ENCODE measurements around the gene DNASE1L2. TPM values are rescaled to one million over a fixed set of nuclear protein-coding genes. Genes with fewer than 3 reads are reported as not detected.

DNASE1L2 gene
- total and polyA plus RNA-seq, 2 of the 8 experiments (the other 6 are each of a cell fraction or from before 2014, with no cell fraction given) = 0.35 to 0.97 TPM

DNA sequence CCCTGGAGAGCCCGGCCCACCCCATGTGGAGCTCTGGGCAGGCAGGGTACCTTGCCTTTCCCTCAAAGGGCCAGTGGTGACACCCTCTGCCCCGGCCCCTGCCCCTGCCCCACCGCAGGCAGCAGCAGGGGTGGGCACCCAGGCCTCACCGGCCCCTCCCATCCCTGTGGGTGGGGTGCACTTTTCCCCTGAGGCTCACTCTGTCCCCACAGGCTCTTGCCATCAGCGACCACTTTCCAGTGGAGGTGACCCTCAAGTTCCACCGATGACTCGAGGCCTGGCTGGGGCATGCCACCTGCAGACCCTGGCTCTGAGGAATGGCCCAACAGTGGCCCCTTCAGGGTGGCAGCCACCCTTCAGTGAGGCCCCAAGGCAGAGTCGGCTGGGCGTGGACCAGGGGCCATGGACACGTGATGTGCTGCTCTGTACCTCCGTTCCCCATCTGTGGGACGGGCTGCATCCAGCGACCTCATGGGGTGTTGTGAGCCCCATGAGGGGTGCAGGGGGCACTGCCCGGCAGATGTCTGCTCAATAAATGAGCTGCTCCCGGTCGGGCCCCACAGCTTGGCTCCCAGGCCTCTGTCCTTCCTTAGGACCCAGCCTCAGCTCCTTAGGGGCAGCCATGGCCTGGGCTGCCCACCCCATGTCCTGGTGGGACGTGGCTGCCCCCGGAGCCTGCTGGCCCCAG is 2.0 kb downstream of the DNASE1L2 start:
- H2BK15ac ChIP-seq (ENCODE audit: low read length) = no peak overlapping the region
- peak overlapping the region; percentile 78 to 82 for H3K4me2 ChIP-seq (ENCODE audit: insufficient read depth in 1 of 2, low read depth in 2 of 2, low read length in 2 of 2)
- no peak overlapping the region for H3K14ac ChIP-seq (ENCODE audit: insufficient read length)
- H3K79me2 ChIP-seq (ENCODE audit: control insufficient read depth in 1 of 2, insufficient read depth in 2 of 2, low read length in 2 of 2) = no peaks in the 10 kb centered on the region
- H2BK20ac ChIP-seq (ENCODE audit: low read length) = no peak overlapping the region
- peak overlapping the region; percentile 78 for H3K4ac ChIP-seq (replicated peaks; ENCODE audit: insufficient read length, low read depth, low read length)
- CTCF ChIA-PET (ENCODE audit: partially characterized antibody) = interaction anchor here (0.5 to 1.8 kb wide), 12 partner anchors 9 to 1998 kb away, joined by 3 to 11 read pairs (median 4); partner anchors contain the start of gene ECI1
- H3K79me1 ChIP-seq (ENCODE audit: low read depth, low read length) = no peaks in the 10 kb centered on the region; the same call in 1 of the 2 replicates
- H2AFZ ChIP-seq (ENCODE audit: low read length) = no peak overlapping the region
- no peak overlapping the region for H2BK5ac ChIP-seq (ENCODE audit: low read depth, low read length)
- peaks cover 0 to 19% (median 10%) of the 10 kb centered on the region in 4 experiments; a peak in 5 of 7 replicates for H3K4me1 ChIP-seq (replicated peaks in 1 of 4; ENCODE audit: control insufficient read depth in 3 of 4, insufficient read depth in 4 of 4, low read length in 3 of 4)
- peaks cover 9 to 34% (median 13%) of the 10 kb centered on the region in 4 experiments; a peak in 7 of 8 replicates for H3K36me3 ChIP-seq (ENCODE audit: control insufficient read depth in 2 of 4, insufficient read depth in 4 of 4, low read length in 3 of 4)
- H3K27me3 ChIP-seq (replicated peaks in 1 of 4; ENCODE audit: control insufficient read depth in 3 of 4, extremely low read depth in 1 of 4, insufficient read depth in 3 of 4, low read length in 3 of 4) = peaks cover 4 to 20% (median 16%) of the 10 kb centered on the region in 4 experiments; a peak in 6 of 7 replicates
- POLR2A ChIA-PET (ENCODE audit: partially characterized antibody) = interaction anchor here (0.6 to 8.6 kb wide), 23 partner anchors 11 to 277 kb away, joined by 3 to 181 read pairs (median 5); partner anchors contain the start of genes BRICD5, E4F1, ECI1 and TEDC2
- H2BK12ac ChIP-seq (ENCODE audit: low read depth, low read length) = no peak overlapping the region
- no peak overlapping the region for H3K23ac ChIP-seq (ENCODE audit: insufficient read length)
- H4K8ac ChIP-seq (ENCODE audit: extremely low read depth, insufficient read depth, low read length) = peak overlapping the region; percentile 28; the same call in 1 of the 2 replicates
- FAIRE-seq (no peak), DNase-seq (ENCODE audit: low read depth in 1 of 2, low spot score in 2 of 2) (peak in 1 of 2 experiments; percentile 67)
- H4K20me1 ChIP-seq (replicated peaks in 1 of 2; ENCODE audit: control insufficient read depth in 1 of 2, insufficient read depth in 2 of 2, low read length in 2 of 2) = peaks cover 0 to 18% of the 10 kb centered on the region in 2 experiments
- H3K4me3 ChIP-seq (ENCODE audit: extremely low read depth in 1 of 4, insufficient read depth in 2 of 4, low read depth in 3 of 4, low read length in 4 of 4) = peak overlapping the region in 1 of 4 experiments; percentile 63; a peak in 1 of 8 replicates
- H2BK120ac ChIP-seq (replicated peaks; ENCODE audit: low read depth, low read length) = no peak overlapping the region
- WGBS, 2 experiments (ENCODE audit: extremely low coverage in 1 of 2, insufficient coverage in 1 of 2, insufficient read length in 1 of 2, insufficient replicate concordance in 2 of 2, low coverage in 1 of 2, low lambda C conversion rate in 2 of 2, missing lambda C conversion rate in 1 of 2) = 62% methylated on average over 16 of the region's 18 CpGs; no CpG with 5 or more reads in 1 of the 2 experiments
- H4K91ac ChIP-seq (replicated peaks; ENCODE audit: insufficient read length, low read length) = no peak overlapping the region
- no peak overlapping the region for H3K9ac ChIP-seq (replicated peaks in 1 of 4; ENCODE audit: extremely low read depth in 1 of 4, low read depth in 3 of 4, low read length in 3 of 4)
- H3K23me2 ChIP-seq (ENCODE audit: low read depth, low read length) = peaks cover 16% of the 10 kb centered on the region; the same call in 1 of the 2 replicates
- H3K56ac ChIP-seq (replicated peaks; ENCODE audit: insufficient read length, low read depth, low read length) = no peak overlapping the region
- no peak overlapping the region for H4K5ac ChIP-seq (ENCODE audit: insufficient read length, low read depth, low read length)
- no peaks in the 10 kb centered on the region for H3K9me3 ChIP-seq (ENCODE audit: insufficient read depth in 2 of 2, low read depth in 1 of 2, low read length in 1 of 2)
- H3K27ac ChIP-seq (ENCODE audit: low read depth, low read length) = no peak overlapping the region
- H3K18ac ChIP-seq (ENCODE audit: extremely low read depth, low read length) = no peak overlapping the region
- no peak overlapping the region for H2AK5ac ChIP-seq (ENCODE audit: low read depth, low read length)
- TF ChIP-seq CHD2 (IDR thresholded peaks at IDR 0.05; ENCODE audit: low read length) (no peak), ZNF274 (IDR thresholded peaks at IDR 0.05; ENCODE audit: borderline replicate concordance, extremely low read depth, low read length) (no peak), RBBP5 (IDR thresholded peaks at IDR 0.05; ENCODE audit: borderline replicate concordance, low read depth, low read length) (no peak), POLR2A (IDR thresholded peaks at IDR 0.05; ENCODE audit: control extremely low read depth in 1 of 2, low read depth in 2 of 2, low read length in 2 of 2) (peak in 1 of 2 experiments; percentile 16; a peak in 2 of 3 replicates), EGR1 (IDR thresholded peaks at IDR 0.05; ENCODE audit: borderline replicate concordance, low read depth, low read length) (no peak), SUZ12 (IDR thresholded peaks at IDR 0.05; ENCODE audit: low read length) (no peak), SP2 (IDR thresholded peaks at IDR 0.05; ENCODE audit: low read length) (no peak), RFX5 (IDR thresholded peaks at IDR 0.05; ENCODE audit: borderline replicate concordance, low read depth, low read length) (no peak), CBX8 (IDR thresholded peaks at IDR 0.05; ENCODE audit: borderline replicate concordance, low read depth, low read length) (no peak), GABPA (IDR thresholded peaks at IDR 0.05; ENCODE audit: borderline replicate concordance, insufficient read depth, low read length) (no peak), JUND (IDR thresholded peaks at IDR 0.05; ENCODE audit: low read length) (no peak), EZH2 (IDR thresholded peaks at IDR 0.05; ENCODE audit: low read depth, low read length, severe bottlenecking) (no peak)

Measured in H1 (cell line).